UCSD-AML1 (cell line): ENCODE measurements around the gene LPIN1.

ENCODE experiments used
- DNase-seq: peaks from one replicate; lab custom pipeline; 2025; ENCODE audit not compliant: unreplicated experiment; lab: John Stamatoyannopoulos, UW

LPIN1 gene

GRCh38 chr2:11778923-11779757 lies 32.7 kb downstream of the LPIN1 start:
- peak; percentile 78 for DNase-seq

GRCh38 chr2:11781602-11782001 lies 35.2 kb downstream of the LPIN1 start:
- DNase-seq = no peak

GRCh38 chr2:11784280-11784679 lies 37.8 kb downstream of the LPIN1 start:
- DNase-seq = no peak

- DNase-seq = peak; percentile 22
Measured at GRCh38 chr2:11784747-11785610, 38.5 kb downstream of the LPIN1 start.

GRCh38 chr2:11785611-11785940 lies 39.1 kb downstream of the LPIN1 start:
- no peak for DNase-seq

GRCh38 chr2:11786191-11786590 lies 39.8 kb downstream of the LPIN1 start:
- DNase-seq = no peak

- DNase-seq = no peak
Measured at GRCh38 chr2:11786592-11786991, 40.2 kb downstream of the LPIN1 start.

GRCh38 chr2:11787991-11788390 lies 41.6 kb downstream of the LPIN1 start:
- no peak for DNase-seq

GRCh38 chr2:11788461-11789124 lies 42.2 kb downstream of the LPIN1 start:
- DNase-seq = no peak

GRCh38 chr2:11789243-11789642 lies 42.8 kb downstream of the LPIN1 start:
- DNase-seq = no peak

GRCh38 chr2:11790228-11790627 lies 43.8 kb downstream of the LPIN1 start:
- no peak for DNase-seq

- no peak for DNase-seq
Measured at GRCh38 chr2:11795590-11795989, 49.2 kb downstream of the LPIN1 start.

- DNase-seq = no peak
Measured at GRCh38 chr2:11796190-11797171, 50.0 kb downstream of the LPIN1 start.

GRCh38 chr2:11797846-11798245 lies 51.4 kb downstream of the LPIN1 start:
- DNase-seq = no peak

GRCh38 chr2:11798701-11799435 lies 52.4 kb downstream of the LPIN1 start:
- no peak for DNase-seq

- no peak for DNase-seq
Measured at GRCh38 chr2:11799826-11800225, 53.4 kb downstream of the LPIN1 start.

- DNase-seq = no peak
Measured at GRCh38 chr2:11802782-11803191, 56.4 kb downstream of the LPIN1 start.

GRCh38 chr2:11805024-11805423 lies 58.6 kb downstream of the LPIN1 start:
- DNase-seq = no peak

- DNase-seq = no peak
Measured at GRCh38 chr2:11805920-11806319, 59.5 kb downstream of the LPIN1 start.
